Mesothelial cell of epicardium (in vitro differentiated cells): ENCODE data around the gene COTL1. TPM values are rescaled to one million over a fixed set of nuclear protein-coding genes. Genes with fewer than 3 reads are reported as not detected.

ENCODE experiments used
- DNase-seq, 2 experiments: peaks; one replicate each; pipeline ENCODE4 v3.0.0; 2021; ENCODE audit warnings: low spot score in 2 of 2; ENCODE audit not compliant: unreplicated experiment in 2 of 2
- H3K27ac Mint-ChIP-seq: 2 replicates; pipeline ENCODE4 v1.8.0; 2021; ENCODE audit warnings: mixed read lengths
- H3K27me3 Mint-ChIP-seq: 2 replicates; pipeline ENCODE4 v1.8.0; 2021; ENCODE audit warnings: low read depth, mixed read lengths
- H3K36me3 Mint-ChIP-seq: 2 replicates; pipeline ENCODE4 v1.8.0; 2021; ENCODE audit warnings: mixed read lengths
- H3K4me1 Mint-ChIP-seq: 2 replicates; pipeline ENCODE4 v1.8.0; 2021; ENCODE audit warnings: mixed read lengths
- H3K4me3 Mint-ChIP-seq: 2 replicates; pipeline ENCODE4 v1.8.0; 2021; ENCODE audit warnings: mild to moderate bottlenecking, moderate library complexity, mixed read lengths
- H3K9me3 Mint-ChIP-seq: 2 replicates; pipeline ENCODE4 v1.8.0; 2021; ENCODE audit warnings: mixed read lengths
- total RNA-seq: library from RNA; stranded (reverse); gene quantifications from 3 replicates; pipeline ENCODE4 v1.2.1, GENCODE V29; 2021
- TF ChIP-seq, protein P1 (sequence below): fragments of 200-600 bp; sonication (generic); IDR thresholded peaks from one replicate; pipeline ENCODE4 v1.5.0; 2021; ENCODE audit warnings: antibody characterized with exemption; ENCODE audit not compliant: unreplicated experiment

Gene COTL1
- total RNA-seq, 1 donor from 2014 or later, result 116 TPM

DNA sequence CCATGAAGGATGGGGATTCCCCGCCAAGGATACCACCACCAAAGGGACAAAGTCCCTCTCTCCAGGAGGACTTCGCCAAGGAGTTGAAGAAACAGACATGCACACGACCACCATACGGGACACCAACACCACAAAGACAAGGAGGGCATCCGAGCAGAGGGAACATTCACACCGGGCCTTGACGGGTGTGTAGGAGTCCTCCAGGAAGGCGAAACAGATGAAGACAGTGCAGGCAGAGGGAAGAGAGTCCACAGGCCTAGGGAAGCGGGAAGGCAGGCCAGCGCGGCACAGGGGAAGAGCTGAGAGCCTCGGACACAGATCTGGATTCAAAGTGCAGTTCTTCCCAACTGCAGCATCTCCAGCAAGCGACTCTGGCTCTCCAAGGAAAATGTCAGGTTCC lies 10.8 kb downstream of the COTL1 start:
- H3K27ac Mint-ChIP-seq, result no peak overlapping the region
- peaks cover 16% of the 10 kb centered on the region for H3K36me3 Mint-ChIP-seq
- no peaks in the 10 kb centered on the region for H3K27me3 Mint-ChIP-seq
- H3K4me3 Mint-ChIP-seq, result no peak overlapping the region
- TF ChIP-seq, protein P1, sequence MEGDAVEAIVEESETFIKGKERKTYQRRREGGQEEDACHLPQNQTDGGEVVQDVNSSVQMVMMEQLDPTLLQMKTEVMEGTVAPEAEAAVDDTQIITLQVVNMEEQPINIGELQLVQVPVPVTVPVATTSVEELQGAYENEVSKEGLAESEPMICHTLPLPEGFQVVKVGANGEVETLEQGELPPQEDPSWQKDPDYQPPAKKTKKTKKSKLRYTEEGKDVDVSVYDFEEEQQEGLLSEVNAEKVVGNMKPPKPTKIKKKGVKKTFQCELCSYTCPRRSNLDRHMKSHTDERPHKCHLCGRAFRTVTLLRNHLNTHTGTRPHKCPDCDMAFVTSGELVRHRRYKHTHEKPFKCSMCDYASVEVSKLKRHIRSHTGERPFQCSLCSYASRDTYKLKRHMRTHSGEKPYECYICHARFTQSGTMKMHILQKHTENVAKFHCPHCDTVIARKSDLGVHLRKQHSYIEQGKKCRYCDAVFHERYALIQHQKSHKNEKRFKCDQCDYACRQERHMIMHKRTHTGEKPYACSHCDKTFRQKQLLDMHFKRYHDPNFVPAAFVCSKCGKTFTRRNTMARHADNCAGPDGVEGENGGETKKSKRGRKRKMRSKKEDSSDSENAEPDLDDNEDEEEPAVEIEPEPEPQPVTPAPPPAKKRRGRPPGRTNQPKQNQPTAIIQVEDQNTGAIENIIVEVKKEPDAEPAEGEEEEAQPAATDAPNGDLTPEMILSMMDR, result no peak
- H3K9me3 Mint-ChIP-seq, result no peaks in the 10 kb centered on the region
- no peak for DNase-seq
- peaks cover 25% of the 10 kb centered on the region for H3K4me1 Mint-ChIP-seq

DNA sequence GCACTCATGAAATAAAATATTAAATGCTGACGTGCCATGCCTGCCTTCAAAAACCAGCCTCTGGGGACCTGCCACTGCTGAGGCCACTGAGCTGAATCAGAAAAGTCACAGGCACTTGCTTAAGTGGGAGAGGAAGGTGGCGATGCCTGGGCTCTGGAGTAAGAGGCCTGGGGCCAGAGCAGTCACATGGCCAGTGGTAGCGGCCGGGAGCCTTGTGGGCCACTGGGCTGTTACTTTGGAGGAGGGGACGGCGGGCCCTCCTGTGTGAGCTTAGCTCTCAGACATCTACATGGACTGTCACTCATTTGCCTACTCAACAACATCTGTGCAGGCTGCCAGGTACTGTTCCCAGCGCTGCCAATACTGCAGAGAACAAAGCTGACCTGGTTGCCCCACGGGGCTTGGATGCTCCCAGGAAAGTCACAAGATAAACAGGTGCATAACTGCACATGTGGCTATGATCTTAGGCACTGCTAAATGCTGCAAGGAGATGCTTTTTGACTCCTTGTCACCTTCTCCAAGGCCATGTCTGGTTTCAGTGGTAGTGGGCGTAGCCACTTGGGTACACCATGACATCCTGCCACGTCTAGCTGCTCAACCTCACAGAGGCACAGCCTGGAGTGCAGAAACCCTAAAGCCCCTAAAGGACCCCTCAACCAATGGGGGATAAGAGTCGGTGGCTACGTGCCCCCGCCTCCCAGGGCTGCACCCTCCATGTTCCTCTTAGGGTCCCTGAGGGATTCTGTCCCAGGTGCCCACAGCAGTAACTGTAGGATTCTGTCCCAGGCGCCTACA lies 11.6 kb downstream of the COTL1 start:
- TF ChIP-seq, protein P1, result no peak
- no peaks in the 10 kb centered on the region for H3K9me3 Mint-ChIP-seq
- peaks cover 16% of the 10 kb centered on the region for H3K36me3 Mint-ChIP-seq
- peaks cover 19% of the 10 kb centered on the region for H3K4me1 Mint-ChIP-seq
- H3K4me3 Mint-ChIP-seq, result no peak overlapping the region
- no peak overlapping the region for H3K27ac Mint-ChIP-seq
- no peaks in the 10 kb centered on the region for H3K27me3 Mint-ChIP-seq
- no peak for DNase-seq

GRCh38 chr16:84605339-84605848 lies 12.5 kb downstream of the COTL1 start:
- TF ChIP-seq, protein P1, result no peak
- H3K4me3 Mint-ChIP-seq, result no peak overlapping the region
- H3K27ac Mint-ChIP-seq, result no peak overlapping the region
- H3K36me3 Mint-ChIP-seq, result peaks cover 10% of the 10 kb centered on the region
- H3K27me3 Mint-ChIP-seq, result no peaks in the 10 kb centered on the region
- DNase-seq, result no peak
- H3K4me1 Mint-ChIP-seq, result peaks cover 21% of the 10 kb centered on the region
- no peaks in the 10 kb centered on the region for H3K9me3 Mint-ChIP-seq

- no peak for DNase-seq
- H3K4me3 Mint-ChIP-seq, result no peak overlapping the region
- no peaks in the 10 kb centered on the region for H3K27me3 Mint-ChIP-seq
- TF ChIP-seq, protein P1, result no peak
- peaks cover 10% of the 10 kb centered on the region for H3K36me3 Mint-ChIP-seq
- H3K27ac Mint-ChIP-seq, result peak overlapping the region; percentile 78
- H3K9me3 Mint-ChIP-seq, result no peaks in the 10 kb centered on the region
- H3K4me1 Mint-ChIP-seq, result peaks cover 28% of the 10 kb centered on the region
Measured at GRCh38 chr16:84604477-84605013, 13.3 kb downstream of the COTL1 start.

GRCh38 chr16:84603940-84604339 lies 13.9 kb downstream of the COTL1 start:
- Mint-ChIP-seq H3K9me3 (no peaks in the 10 kb centered on the region), H3K36me3 (peaks cover 10% of the 10 kb centered on the region), H3K27ac (no peak overlapping the region), H3K4me3 (no peak overlapping the region), H3K27me3 (no peaks in the 10 kb centered on the region), H3K4me1 (peaks cover 34% of the 10 kb centered on the region)
- DNase-seq, result no peak
- TF ChIP-seq, protein P1, result no peak
